ENCODE measurements around the gene CDKL5.

CDKL5 gene

DNA sequence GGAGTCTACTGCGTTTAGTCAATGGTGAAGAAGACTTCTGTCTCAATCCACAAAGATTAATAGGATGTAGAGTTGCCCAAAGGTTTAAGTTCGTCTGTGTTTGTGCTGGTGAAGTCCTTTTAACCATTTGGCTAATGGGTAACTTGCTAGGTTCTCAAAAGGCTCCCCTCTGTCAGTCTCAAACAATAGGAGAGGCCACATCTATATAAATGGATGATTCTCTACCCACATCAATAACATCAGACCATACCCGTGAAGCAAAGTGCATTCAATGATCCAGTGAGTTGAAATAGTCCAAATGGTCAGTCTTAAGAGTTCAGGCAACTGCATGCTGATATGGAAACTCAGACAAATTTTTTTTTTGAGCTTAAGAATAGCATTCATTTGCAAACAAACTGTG, 218.4 kb downstream of the CDKL5 start:
- no peak overlapping the region for H2AFZ ChIP-seq (ENCODE audit: low read depth, low read length)
- no peaks in the 10 kb centered on the region for H3K4me1 ChIP-seq (ENCODE audit: insufficient read depth, low read length)
- no peaks in the 10 kb centered on the region for H3K36me3 ChIP-seq (ENCODE audit: insufficient read depth, low read length)
- H3K9me3 ChIP-seq (ENCODE audit: low read length): peaks cover 2% of the 10 kb centered on the region
- H3K4me3 ChIP-seq (ENCODE audit: low read length): no peak overlapping the region
- no peaks in the 10 kb centered on the region for H3K27me3 ChIP-seq (ENCODE audit: insufficient read depth, low read length)

GRCh38 chrX:18647621-18648020, 222.2 kb downstream of the CDKL5 start:
- Histone ChIP-seq H3K4me1 (ENCODE audit: insufficient read depth, low read length) (no peaks in the 10 kb centered on the region), H3K4me3 (ENCODE audit: low read length) (no peak overlapping the region), H3K9me3 (ENCODE audit: low read length) (peaks cover 2% of the 10 kb centered on the region), H3K27me3 (ENCODE audit: insufficient read depth, low read length) (no peaks in the 10 kb centered on the region), H3K36me3 (ENCODE audit: insufficient read depth, low read length) (no peaks in the 10 kb centered on the region), H2AFZ (ENCODE audit: low read depth, low read length) (no peak overlapping the region)

DNA sequence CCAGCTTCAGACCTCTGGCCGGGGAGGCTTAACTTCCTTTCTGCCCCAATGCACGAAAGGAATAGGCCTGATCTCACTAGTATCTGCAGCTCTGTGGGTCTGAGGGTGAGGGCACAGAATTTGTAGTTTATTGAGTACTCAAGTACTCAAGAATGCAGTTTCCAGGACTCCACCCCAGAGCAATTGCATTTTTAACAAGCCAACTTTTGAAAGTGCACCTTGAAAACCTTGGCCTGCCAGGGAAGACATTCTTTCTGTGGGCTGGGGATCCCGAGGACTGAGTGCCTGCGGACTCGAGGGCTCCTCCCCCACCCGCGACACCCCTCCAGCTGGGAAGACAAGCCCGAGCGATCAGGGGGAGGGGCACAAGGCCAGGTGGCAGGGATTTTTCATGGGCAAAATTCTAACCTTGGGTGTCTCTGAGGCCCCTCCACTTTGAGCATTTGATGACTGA, 224.1 kb downstream of the CDKL5 start:
- H3K4me1 ChIP-seq (ENCODE audit: insufficient read depth, low read length): no peaks in the 10 kb centered on the region
- no peak overlapping the region for H3K4me3 ChIP-seq (ENCODE audit: low read length)
- H3K9me3 ChIP-seq (ENCODE audit: low read length): peaks cover 2% of the 10 kb centered on the region
- peak overlapping the region; percentile 50 for H2AFZ ChIP-seq (ENCODE audit: low read depth, low read length)
- H3K36me3 ChIP-seq (ENCODE audit: insufficient read depth, low read length): no peaks in the 10 kb centered on the region
- H3K27me3 ChIP-seq (ENCODE audit: insufficient read depth, low read length): no peaks in the 10 kb centered on the region

DNA sequence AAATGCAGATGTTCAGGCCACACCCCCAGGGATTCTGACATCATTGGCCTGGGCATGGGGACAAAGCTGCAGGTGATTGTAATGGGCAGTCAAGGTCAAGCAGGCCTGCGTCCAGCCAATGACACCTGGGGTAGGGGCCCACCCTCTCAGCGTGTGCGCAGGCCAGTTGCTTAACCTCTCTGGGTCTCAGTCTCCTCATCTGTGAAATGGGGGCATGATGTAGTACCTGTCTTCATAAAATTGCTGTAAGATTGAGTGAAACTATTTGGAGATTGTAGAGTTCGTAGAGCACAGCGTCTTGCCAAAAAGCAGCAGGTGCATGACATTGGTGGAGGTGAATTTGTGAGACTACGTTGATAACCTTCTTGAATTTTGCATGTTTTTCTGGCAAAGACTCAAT, 225.3 kb downstream of the CDKL5 start:
- H3K9me3 ChIP-seq (ENCODE audit: low read length): peaks cover 2% of the 10 kb centered on the region
- no peaks in the 10 kb centered on the region for H3K27me3 ChIP-seq (ENCODE audit: insufficient read depth, low read length)
- H2AFZ ChIP-seq (ENCODE audit: low read depth, low read length): no peak overlapping the region
- H3K4me3 ChIP-seq (ENCODE audit: low read length): no peak overlapping the region
- H3K36me3 ChIP-seq (ENCODE audit: insufficient read depth, low read length): no peaks in the 10 kb centered on the region
- H3K4me1 ChIP-seq (ENCODE audit: insufficient read depth, low read length): no peaks in the 10 kb centered on the region

GRCh38 chrX:18652636-18653035, 227.2 kb downstream of the CDKL5 start:
- no peaks in the 10 kb centered on the region for H3K36me3 ChIP-seq (ENCODE audit: insufficient read depth, low read length)
- H3K4me3 ChIP-seq (ENCODE audit: low read length): no peak overlapping the region
- H2AFZ ChIP-seq (ENCODE audit: low read depth, low read length): no peak overlapping the region
- H3K27me3 ChIP-seq (ENCODE audit: insufficient read depth, low read length): no peaks in the 10 kb centered on the region
- H3K4me1 ChIP-seq (ENCODE audit: insufficient read depth, low read length): no peaks in the 10 kb centered on the region
- no peaks in the 10 kb centered on the region for H3K9me3 ChIP-seq (ENCODE audit: low read length)

GRCh38 chrX:18654875-18655836, 229.7 kb downstream of the CDKL5 start:
- Histone ChIP-seq H3K4me1 (ENCODE audit: insufficient read depth, low read length) (no peaks in the 10 kb centered on the region), H3K36me3 (ENCODE audit: insufficient read depth, low read length) (no peaks in the 10 kb centered on the region), H3K9me3 (ENCODE audit: low read length) (no peaks in the 10 kb centered on the region), H2AFZ (ENCODE audit: low read depth, low read length) (no peak overlapping the region), H3K4me3 (ENCODE audit: low read length) (no peak overlapping the region), H3K27me3 (ENCODE audit: insufficient read depth, low read length) (no peaks in the 10 kb centered on the region)

DNA sequence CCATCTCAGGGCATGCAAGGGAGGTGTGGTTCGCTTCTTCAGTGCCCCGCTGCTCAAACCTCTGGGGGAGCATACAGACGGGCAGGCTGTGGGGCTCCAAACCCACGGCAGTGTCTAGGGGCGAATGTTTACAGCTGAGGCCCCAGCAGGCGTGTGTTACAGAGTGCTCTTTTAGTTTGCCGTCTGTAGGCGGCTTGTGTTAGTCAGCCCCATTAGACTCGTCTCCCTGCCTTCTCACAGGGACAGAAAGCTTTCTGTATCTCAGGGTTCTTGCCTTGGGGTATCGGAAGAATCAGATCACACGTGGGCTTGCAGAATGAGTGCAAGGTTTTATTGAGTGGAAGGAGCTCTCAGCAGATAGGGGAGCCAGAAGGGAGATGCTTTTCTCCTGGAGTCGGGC, 235.9 kb downstream of the CDKL5 start:
- no peaks in the 10 kb centered on the region for H3K9me3 ChIP-seq (ENCODE audit: low read length)
- no peaks in the 10 kb centered on the region for H3K36me3 ChIP-seq (ENCODE audit: insufficient read depth, low read length)
- no peaks in the 10 kb centered on the region for H3K4me1 ChIP-seq (ENCODE audit: insufficient read depth, low read length)
- no peaks in the 10 kb centered on the region for H3K27me3 ChIP-seq (ENCODE audit: insufficient read depth, low read length)
- H2AFZ ChIP-seq (ENCODE audit: low read depth, low read length): no peak overlapping the region
- H3K4me3 ChIP-seq (ENCODE audit: low read length): no peak overlapping the region

DNA sequence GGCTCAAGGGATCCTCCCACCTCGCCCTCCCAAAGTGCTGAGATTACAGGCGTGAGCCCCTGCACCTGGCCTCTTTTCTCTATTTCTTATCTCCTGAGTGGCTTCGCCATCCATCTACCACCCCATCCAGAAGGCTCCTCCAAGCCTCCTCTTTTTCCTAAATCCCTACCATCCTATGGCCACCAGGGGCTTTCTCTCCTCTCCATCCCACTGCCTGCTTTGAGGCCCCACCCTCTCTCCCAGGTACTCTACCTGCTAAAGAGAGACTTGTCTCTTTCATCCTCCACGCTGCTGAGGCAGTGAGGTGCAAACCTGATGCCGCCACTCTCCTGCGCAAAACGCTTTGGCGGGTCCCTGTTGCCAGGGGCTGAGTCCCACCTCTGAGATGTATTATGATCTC, 239.5 kb downstream of the CDKL5 start:
- Histone ChIP-seq H3K36me3 (ENCODE audit: insufficient read depth, low read length) (no peaks in the 10 kb centered on the region), H2AFZ (ENCODE audit: low read depth, low read length) (no peak overlapping the region), H3K9me3 (ENCODE audit: low read length) (no peaks in the 10 kb centered on the region), H3K27me3 (ENCODE audit: insufficient read depth, low read length) (no peaks in the 10 kb centered on the region), H3K4me1 (ENCODE audit: insufficient read depth, low read length) (no peaks in the 10 kb centered on the region), H3K4me3 (ENCODE audit: low read length) (no peak overlapping the region)

DNA sequence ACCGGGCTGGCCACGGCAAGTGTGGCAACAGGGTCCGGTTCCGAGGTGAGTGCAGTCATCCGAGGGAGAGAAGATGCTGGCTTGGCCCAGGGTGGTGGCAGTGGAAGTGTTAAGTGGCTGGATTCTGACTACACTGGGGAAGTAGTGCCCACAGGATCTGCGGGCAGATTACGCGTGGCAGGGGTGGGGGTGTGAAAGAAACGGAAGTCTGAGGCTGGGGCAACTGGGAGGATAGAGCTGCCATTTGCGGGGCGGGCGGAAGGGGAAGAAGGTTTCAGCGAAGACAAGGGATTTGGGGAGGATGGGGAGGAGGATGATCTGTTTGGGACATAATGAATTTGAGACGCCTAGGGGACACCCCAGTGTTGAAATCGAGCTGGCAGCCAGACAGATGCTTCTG, 241.2 kb downstream of the CDKL5 start:
- H3K27me3 ChIP-seq (ENCODE audit: insufficient read depth, low read length): no peaks in the 10 kb centered on the region
- no peaks in the 10 kb centered on the region for H3K36me3 ChIP-seq (ENCODE audit: insufficient read depth, low read length)
- H3K4me3 ChIP-seq (ENCODE audit: low read length): no peak overlapping the region
- H3K9me3 ChIP-seq (ENCODE audit: low read length): no peaks in the 10 kb centered on the region
- no peak overlapping the region for H2AFZ ChIP-seq (ENCODE audit: low read depth, low read length)
- no peaks in the 10 kb centered on the region for H3K4me1 ChIP-seq (ENCODE audit: insufficient read depth, low read length)

- Histone ChIP-seq H3K27me3 (ENCODE audit: insufficient read depth, low read length) (no peaks in the 10 kb centered on the region), H3K36me3 (ENCODE audit: insufficient read depth, low read length) (no peaks in the 10 kb centered on the region)
Measured at GRCh38 chrX:18668071-18668835, 242.8 kb downstream of the CDKL5 start.

GRCh38 chrX:18672008-18672407, 246.6 kb downstream of the CDKL5 start, which contains the start of gene RS1:
RS1 (minus strand) TSS chrX:18672108; CDS start chrX:18672068, 40 bp downstream.
- H3K27me3 ChIP-seq (ENCODE audit: insufficient read depth, low read length): no peaks in the 10 kb centered on the region
- H3K9me3 ChIP-seq (ENCODE audit: low read length): no peaks in the 10 kb centered on the region
- no peaks in the 10 kb centered on the region for H3K36me3 ChIP-seq (ENCODE audit: insufficient read depth, low read length)
- no peak within 1 kb of the TSS for H3K4me3 ChIP-seq (ENCODE audit: low read length)
- H2AFZ ChIP-seq (ENCODE audit: low read depth, low read length): no peak within 1 kb of the TSS
- no peaks in the 10 kb centered on the region for H3K4me1 ChIP-seq (ENCODE audit: insufficient read depth, low read length)

More at GRCh38 chrX:18668071-18668835, 242.8 kb downstream of the CDKL5 start:
- no peaks in the 10 kb centered on the region for H3K4me1 ChIP-seq (ENCODE audit: insufficient read depth, low read length)
- H2AFZ ChIP-seq (ENCODE audit: low read depth, low read length): no peak overlapping the region
- H3K4me3 ChIP-seq (ENCODE audit: low read length): no peak overlapping the region
- no peaks in the 10 kb centered on the region for H3K9me3 ChIP-seq (ENCODE audit: low read length)

DNA sequence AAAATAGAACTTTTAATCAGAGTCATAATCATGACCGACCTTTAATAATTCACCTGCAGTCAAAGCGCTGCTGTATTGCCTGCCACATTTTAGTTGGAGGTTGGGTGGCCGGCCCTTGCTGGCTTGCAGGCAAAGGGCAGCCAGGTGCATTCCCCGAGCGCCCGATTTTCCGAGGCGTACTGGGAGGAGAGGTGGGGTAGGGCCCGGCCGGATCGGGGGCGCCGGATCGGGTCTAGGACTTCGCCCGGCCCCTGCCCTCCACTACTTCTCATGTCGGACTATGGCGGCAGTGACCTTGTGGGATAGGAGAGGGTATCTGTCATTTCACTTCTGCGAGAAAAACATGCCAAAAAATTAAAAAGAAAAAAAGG, 249.0 kb downstream of the CDKL5 start:
- Histone ChIP-seq H2AFZ (ENCODE audit: low read depth, low read length) (peak overlapping the region; percentile 98), H3K4me1 (ENCODE audit: insufficient read depth, low read length) (no peaks in the 10 kb centered on the region), H3K4me3 (ENCODE audit: low read length) (peak overlapping the region; percentile 82), H3K36me3 (ENCODE audit: insufficient read depth, low read length) (no peaks in the 10 kb centered on the region), H3K27me3 (ENCODE audit: insufficient read depth, low read length) (no peaks in the 10 kb centered on the region), H3K9me3 (ENCODE audit: low read length) (no peaks in the 10 kb centered on the region)
